H1 (cell line): ENCODE results near the gene TRIM31. TPM values are rescaled to one million over a fixed set of nuclear protein-coding genes. Genes with fewer than 3 reads are reported as not detected.

Experiments
- ASH2L ChIP-seq: fragments of 200-600, 300-600 bp; sonication (generic); IDR thresholded peaks from one replicate; pipeline ENCODE4 v1.7.1; 2017; ENCODE audit warnings: low read length
- ATF3 ChIP-seq: IDR thresholded peaks from 2 replicates; pipeline ENCODE4 v1.6.1; 2011; ENCODE audit warnings: low read depth, mild to moderate bottlenecking, low read length; ENCODE audit not compliant: insufficient read depth
- CHD7 ChIP-seq: fragments of 300-600 bp; sonication (generic); IDR thresholded peaks from 2 replicates; pipeline ENCODE4 v1.7.1; 2012; ENCODE audit warnings: low read length, moderate library complexity, mild to moderate bottlenecking, inconsistent platforms; ENCODE audit not compliant: insufficient replicate concordance
- MAFK ChIP-seq: IDR thresholded peaks from 2 replicates; pipeline ENCODE4 v1.6.1; 2012; ENCODE audit warnings: low read depth, mild to moderate bottlenecking, improper control_type of control experiment, low read length
- POLR2A ChIP-seq, 2 experiments: IDR thresholded peaks; 1 replicate in 1 of 2; 2 replicates in 1 of 2; pipeline ENCODE4 v1.6.1; 2011; ENCODE audit warnings: low read depth in 2 of 2, low read length in 2 of 2, mild to moderate bottlenecking in 2 of 2; ENCODE audit errors: control extremely low read depth in 1 of 2
- polyA plus RNA-seq, 7 experiments: library from polyadenylated mRNA; depleted of rRNA in 3 of 7; stranded (reverse) in 5 of 7; unstranded in 2 of 7; fragments of >200 nt in 5 of 7; fragments of 200-250 nt in 2 of 7; gene quantifications; 1 replicate in 5 of 7; 2 replicates in 1 of 7; 4 replicates in 1 of 7; pipeline versions ENCODE4 v1.2.1 to v1.2.3, GENCODE V29; 2011 to 2013; ENCODE audit warnings: missing spikeins in 2 of 7, mixed read lengths in 2 of 7
- total RNA-seq: library from RNA; stranded (reverse); fragmentation: NEBNext Ultra II Directional; extraction: Animal tissue kit (Norgen Biotek cat#: 25700); gene quantifications from 2 replicates; pipeline ENCODE4 v1.2.1, GENCODE V29; 2021

Gene TRIM31
- total and polyA plus RNA-seq, 2 of the 8 experiments (the other 6 are each of a cell fraction or from before 2014, with no cell fraction given), result not detected

- TF ChIP-seq CHD7 (no peak), ATF3 (no peak), MAFK (no peak), POLR2A (IDR thresholded peaks at IDR 0.05; ENCODE audit: control extremely low read depth in 1 of 2, low read depth in 2 of 2, low read length in 2 of 2) (no peak), ASH2L (no peak)
Measured at GRCh38 chr6:30102970-30103871, 9.7 kb downstream of the TRIM31 start (continued).
